Prostate gland (tissue), 2 donors: ENCODE data around the gene PTPRE. TPM values are rescaled to one million over a fixed set of nuclear protein-coding genes. Genes with fewer than 3 reads are reported as not detected.

Source experiments
- DNase-seq: peaks from one replicate; pipeline ENCODE4 v3.0.0-alpha.2; 2019; ENCODE audit warnings: low spot score
- H3K27ac ChIP-seq, 2 donors: fragments of 200-600 bp; sonication (generic); 2 replicates each; pipeline ENCODE4 v1.5.1; 2017 to 2019
- H3K27me3 ChIP-seq: fragments of 200-600 bp; sonication (generic); replicated peaks from 2 replicates; pipeline ENCODE4 v1.5.1; 2019; ENCODE audit not compliant: insufficient read depth
- H3K36me3 ChIP-seq, 2 donors: fragments of 200-600 bp; sonication (generic); 1 replicate in 1 of 2; 2 replicates in 1 of 2; pipeline versions ENCODE4 v1.5.1 to v1.8.1; 2017 to 2019
- H3K4me1 ChIP-seq: fragments of 200-600 bp; sonication (generic); replicated peaks from 2 replicates; pipeline ENCODE4 v1.5.1; 2019
- H3K4me3 ChIP-seq, 2 donors: fragments of 200-600 bp; sonication (generic); 2 replicates each; pipeline ENCODE4 v1.5.1; 2017 to 2019
- H3K9me3 ChIP-seq: fragments of 200-600 bp; sonication (generic); 2 replicates; pipeline ENCODE4 v1.5.1; 2017
- CTCF ChIP-seq, 4 experiments: fragments of 200-600 bp in 2 of 4; fragments of 450-650 bp in 2 of 4; sonication (generic) in 2 of 4; IDR thresholded peaks; 1 replicate in 3 of 4; 2 replicates in 1 of 4; pipeline ENCODE4 v1.5.1; 2016 to 2019; ENCODE audit warnings: antibody characterized with exemption in 4 of 4, mild to moderate bottlenecking in 2 of 4, moderate library complexity in 2 of 4
- POLR2A ChIP-seq: fragments of 450-650 bp; IDR thresholded peaks from one replicate; pipeline ENCODE4 v1.6.1; 2016; ENCODE audit warnings: antibody characterized with exemption, mild to moderate bottlenecking
- POLR2AphosphoS5 ChIP-seq: sonication (generic); formaldehyde crosslinking; IDR thresholded peaks from one replicate; pipeline ENCODE4 v1.6.1; 2017; ENCODE audit warnings: antibody characterized with exemption
- WGBS: methylation state at CpG from one replicate; pipeline ENCODE4 v1.1.5; 2018; 5-methylcytosine and 5-hydroxymethylcytosine counted together
- intact Hi-C: fragments of 100-400 bp; cut with DNase I; formaldehyde crosslinking; loops from one replicate; pipeline ENCODE4 v1.14.2; 2022
- total RNA-seq, 2 donors: library from RNA; depleted of rRNA; stranded (reverse); fragments of >200 nt; gene quantifications; one replicate each; pipeline ENCODE4 v1.1.0, GENCODE V29; 2016

The PTPRE gene
- total RNA-seq, 2 donors from 2014 or later: 4.5 to 14.3 TPM

- no peaks in the 10 kb centered on the region for H3K4me1 ChIP-seq
- no peak overlapping the region for H3K27ac ChIP-seq
- no peaks in the 10 kb centered on the region for H3K9me3 ChIP-seq
- H3K4me3 ChIP-seq: no peak overlapping the region
- 91% methylated on average over 9 of the region's 9 CpGs for WGBS
- H3K27me3 ChIP-seq: no peaks in the 10 kb centered on the region
- no peak for DNase-seq
- TF ChIP-seq POLR2A (no peak), POLR2AphosphoS5 (no peak), CTCF (IDR thresholded peaks at IDR 0.05) (no peak)
- no peaks in the 10 kb centered on the region for H3K36me3 ChIP-seq
- intact Hi-C loops: no loop called here
These were observed 15.3 kb downstream of the PTPRE start for GRCh38 chr10:127922206-127922605.

- no peak overlapping the region for H3K27ac ChIP-seq
- H3K4me1 ChIP-seq: no peaks in the 10 kb centered on the region
- no peaks in the 10 kb centered on the region for H3K36me3 ChIP-seq
- no peak overlapping the region for H3K4me3 ChIP-seq
- intact Hi-C loops: no loop called here
- H3K9me3 ChIP-seq: no peaks in the 10 kb centered on the region
- DNase-seq: no peak
- WGBS: 88% methylated on average over 12 of the region's 12 CpGs
- no peaks in the 10 kb centered on the region for H3K27me3 ChIP-seq
- no peak for TF ChIP-seq CTCF (IDR thresholded peaks at IDR 0.05)
- no peak for TF ChIP-seq POLR2A
- no peak for TF ChIP-seq POLR2AphosphoS5
These were observed 15.9 kb downstream of the PTPRE start for GRCh38 chr10:127922675-127923366.

GRCh38 chr10:127923646-127924045 lies 16.7 kb downstream of the PTPRE start:
- no peak for DNase-seq
- H3K27me3 ChIP-seq: no peaks in the 10 kb centered on the region
- WGBS: 86% methylated on average over 1 of the region's 1 CpG
- no peak for TF ChIP-seq CTCF (IDR thresholded peaks at IDR 0.05)
- no peak for TF ChIP-seq POLR2AphosphoS5
- no peak for TF ChIP-seq POLR2A
- no peak overlapping the region for H3K27ac ChIP-seq
- H3K4me1 ChIP-seq: no peaks in the 10 kb centered on the region
- H3K4me3 ChIP-seq: no peak overlapping the region
- no peaks in the 10 kb centered on the region for H3K9me3 ChIP-seq
- no peaks in the 10 kb centered on the region for H3K36me3 ChIP-seq
- intact Hi-C loops: no loop called here

- WGBS: 78% methylated on average over 6 of the region's 6 CpGs
- Histone ChIP-seq H3K4me3 (no peak overlapping the region), H3K27me3 (no peaks in the 10 kb centered on the region), H3K27ac (no peak overlapping the region), H3K9me3 (no peaks in the 10 kb centered on the region), H3K4me1 (no peaks in the 10 kb centered on the region), H3K36me3 (no peaks in the 10 kb centered on the region)
- intact Hi-C loops: no loop called here
- DNase-seq: no peak
- TF ChIP-seq POLR2A: no peak
These were observed 18.7 kb downstream of the PTPRE start for GRCh38 chr10:127925471-127926207.

- WGBS: 81% methylated on average over 8 of the region's 8 CpGs
- DNase-seq: no peak
- Histone ChIP-seq H3K4me3 (no peak overlapping the region), H3K9me3 (no peaks in the 10 kb centered on the region), H3K27me3 (no peaks in the 10 kb centered on the region), H3K36me3 (no peaks in the 10 kb centered on the region), H3K27ac (no peak overlapping the region), H3K4me1 (no peaks in the 10 kb centered on the region)
- intact Hi-C loops: no loop called here
- TF ChIP-seq POLR2A (no peak), POLR2AphosphoS5 (no peak), CTCF (IDR thresholded peaks at IDR 0.05) (no peak)
These were observed 19.6 kb downstream of the PTPRE start for GRCh38 chr10:127926455-127926854.
